ENCODE data around the gene CREB3.

The CREB3 gene, protein sequence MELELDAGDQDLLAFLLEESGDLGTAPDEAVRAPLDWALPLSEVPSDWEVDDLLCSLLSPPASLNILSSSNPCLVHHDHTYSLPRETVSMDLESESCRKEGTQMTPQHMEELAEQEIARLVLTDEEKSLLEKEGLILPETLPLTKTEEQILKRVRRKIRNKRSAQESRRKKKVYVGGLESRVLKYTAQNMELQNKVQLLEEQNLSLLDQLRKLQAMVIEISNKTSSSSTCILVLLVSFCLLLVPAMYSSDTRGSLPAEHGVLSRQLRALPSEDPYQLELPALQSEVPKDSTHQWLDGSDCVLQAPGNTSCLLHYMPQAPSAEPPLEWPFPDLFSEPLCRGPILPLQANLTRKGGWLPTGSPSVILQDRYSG

DNA sequence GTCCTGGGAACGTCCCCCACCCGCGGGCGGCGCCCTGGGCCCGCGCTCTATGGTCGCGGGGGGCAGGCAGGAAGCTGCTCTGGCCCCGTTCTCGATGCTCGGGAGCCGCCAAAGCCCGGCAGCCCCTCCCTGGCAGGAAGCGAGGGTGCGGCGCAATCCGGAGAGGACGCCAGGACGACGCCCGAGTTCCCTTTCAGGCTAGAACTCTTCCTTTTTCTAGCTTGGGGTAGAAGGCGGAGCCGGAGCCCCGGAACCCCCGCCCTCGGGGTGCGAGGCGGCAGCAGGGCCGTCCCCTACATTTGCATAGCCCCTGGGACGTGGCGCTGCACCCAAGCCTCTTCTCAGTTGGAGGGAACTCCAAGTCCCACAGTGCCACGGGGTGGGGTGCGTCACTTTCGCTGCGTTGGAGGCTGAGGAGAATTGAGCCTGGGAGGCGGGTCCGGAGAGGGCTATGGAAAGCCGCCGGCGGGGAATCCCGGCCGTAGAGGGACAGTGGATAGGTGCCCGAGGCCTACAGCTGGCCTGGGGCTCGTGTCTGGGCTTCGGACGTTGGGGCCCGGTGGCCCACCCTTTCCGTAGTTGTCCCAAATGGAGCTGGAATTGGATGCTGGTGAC, at the start of gene CREB3, which contains the start of gene TLN1:
Gene CREB3 (plus strand): TSS at position 482 of the 615 bp plus-strand sequence. CDS start 107 bp downstream, at position 589.
Gene TLN1 (minus strand): TSS at position 11 of the 615 bp plus-strand sequence. CDS start 6,501 bp downstream, outside the sequence.
- peak; percentile 93 for DNase-seq (ENCODE audit: low spot score)

DNA sequence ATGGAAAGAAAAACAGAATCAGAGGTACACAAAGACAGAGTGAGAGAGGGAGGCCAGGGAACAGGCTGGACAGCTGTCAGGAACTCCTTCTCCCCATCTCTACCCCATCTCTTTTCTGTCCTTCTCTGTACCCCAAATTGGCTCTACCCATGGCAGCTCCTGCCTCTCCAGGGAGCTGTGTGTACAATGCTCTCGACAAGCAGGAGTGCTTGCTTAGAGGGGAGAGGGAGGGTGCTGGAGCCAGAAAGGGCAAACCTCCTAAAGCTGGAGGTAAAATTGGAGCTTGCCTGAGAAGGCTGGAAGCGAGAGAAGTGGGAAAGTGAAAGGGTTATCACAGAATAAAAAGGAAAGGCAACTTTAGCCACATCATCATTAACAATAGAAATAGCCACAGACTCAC, 49.1 kb upstream of the CREB3 start:
- no peak for FAIRE-seq
- DNase-seq (ENCODE audit: low spot score) = no peak

More for the DNA sequence above, at the start of gene CREB3, which contains the start of gene TLN1:
- FAIRE-seq = peak; percentile 83

DNA sequence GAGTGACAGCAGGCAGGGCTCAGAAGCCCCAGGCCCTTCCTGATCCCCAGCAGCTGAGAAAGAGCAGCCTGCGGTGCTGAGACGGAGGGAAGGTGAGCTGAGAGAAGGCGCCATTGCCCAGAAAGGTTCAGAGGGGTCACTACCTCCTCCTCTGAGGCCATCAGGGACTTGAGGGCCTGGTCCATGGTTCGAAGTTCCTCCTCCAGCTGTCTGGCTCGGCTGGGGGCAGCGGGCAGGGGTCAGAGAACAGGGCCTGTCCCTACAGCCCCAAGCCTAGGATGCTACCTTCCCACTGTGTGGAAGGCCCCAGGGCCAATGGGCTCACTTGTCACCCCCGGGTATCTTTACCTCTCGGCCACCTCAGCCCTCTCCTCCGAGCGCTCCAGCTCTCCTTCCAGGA, 47.5 kb upstream of the CREB3 start:
- FAIRE-seq (no peak), DNase-seq (ENCODE audit: low spot score) (no peak)

DNA sequence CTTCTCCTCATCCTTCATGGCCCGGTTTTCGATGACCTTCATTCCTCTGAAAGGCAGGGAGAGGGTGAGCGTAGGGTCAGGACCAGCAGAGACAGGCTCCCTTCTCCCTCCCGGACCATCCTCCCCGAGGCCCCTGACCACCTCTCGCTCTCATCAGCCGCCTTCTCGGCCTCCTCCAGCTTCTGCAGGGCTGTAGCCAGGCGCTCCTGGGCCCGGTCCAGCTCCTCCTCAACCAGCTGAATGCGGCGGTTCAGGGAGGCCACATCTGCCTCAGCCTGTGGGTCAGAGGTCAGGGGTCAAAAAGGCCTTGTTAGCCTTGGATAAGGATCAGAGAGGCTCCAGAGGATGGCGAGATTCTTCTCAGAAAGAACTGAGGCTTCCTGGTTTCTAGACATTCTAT, 47.0 kb upstream of the CREB3 start:
- no peak for DNase-seq (ENCODE audit: low spot score)
- FAIRE-seq = no peak

DNA sequence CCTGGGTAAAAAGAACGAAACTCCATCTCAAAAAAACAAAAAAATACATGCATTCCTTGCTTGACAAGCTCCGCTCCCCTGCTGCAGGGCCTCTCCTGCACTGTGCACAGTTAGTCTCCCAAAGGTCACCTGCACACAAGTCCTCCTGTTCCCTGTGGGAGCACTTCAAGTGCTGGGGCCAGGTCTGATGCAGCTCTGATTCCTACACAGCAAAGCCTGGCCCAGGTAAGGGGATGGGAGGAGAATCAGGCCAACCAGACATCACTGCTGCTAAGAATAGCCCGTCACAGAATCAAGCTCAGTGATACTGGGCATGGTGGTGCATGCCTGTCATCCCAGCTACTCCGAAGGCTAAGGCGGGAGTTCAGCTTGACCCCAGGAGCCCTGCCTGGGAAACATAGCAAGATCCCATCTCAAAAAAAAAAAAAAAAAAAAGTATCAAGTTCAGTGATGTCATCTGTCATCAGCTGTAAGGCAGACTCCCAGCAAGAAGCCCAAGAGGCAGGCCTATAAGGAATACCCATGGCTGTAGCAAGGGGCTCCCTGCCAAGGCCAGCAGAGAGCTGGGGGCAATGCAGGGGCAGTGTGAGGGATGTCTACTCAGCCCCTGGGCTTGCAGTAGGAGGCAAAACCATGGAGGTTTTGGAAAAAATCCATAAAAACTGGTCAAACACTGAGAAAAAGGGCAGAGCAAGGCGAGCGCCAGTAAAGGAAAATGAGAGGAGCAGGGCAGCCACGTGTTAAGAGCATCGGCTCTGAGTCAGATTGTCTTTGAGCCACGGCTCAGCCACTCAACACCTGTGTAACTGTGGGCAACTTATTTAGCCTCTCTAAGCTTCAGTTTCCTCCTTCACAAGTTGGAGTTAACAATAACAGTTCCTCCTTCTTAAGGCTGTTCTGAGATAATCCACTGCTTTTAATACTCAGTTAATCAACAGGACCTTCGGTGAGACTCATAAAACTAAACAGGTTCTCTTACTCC, 46.0 kb upstream of the CREB3 start:
- no peak for FAIRE-seq
- DNase-seq (ENCODE audit: low spot score) = no peak

DNA sequence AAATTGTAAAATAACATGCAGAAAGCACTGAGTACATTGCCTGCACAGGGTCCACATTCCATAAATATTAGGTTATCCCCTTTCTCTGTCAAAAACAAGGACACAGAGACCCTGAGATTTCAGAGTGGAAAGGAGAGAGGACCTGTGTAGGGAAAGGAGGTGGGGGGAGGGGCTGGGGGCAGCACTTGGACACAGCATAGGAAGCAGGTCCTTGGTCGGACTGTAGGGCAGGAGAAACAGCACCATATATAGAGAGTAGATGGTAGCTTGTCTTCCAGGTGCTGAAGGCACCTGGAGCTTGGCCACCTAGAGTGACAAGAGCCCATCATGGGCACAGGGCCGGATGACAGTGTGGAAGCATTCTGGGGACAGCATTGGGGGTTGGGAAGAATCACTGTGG, 45.2 kb upstream of the CREB3 start:
- DNase-seq (ENCODE audit: low spot score) (no peak), FAIRE-seq (no peak)

DNA sequence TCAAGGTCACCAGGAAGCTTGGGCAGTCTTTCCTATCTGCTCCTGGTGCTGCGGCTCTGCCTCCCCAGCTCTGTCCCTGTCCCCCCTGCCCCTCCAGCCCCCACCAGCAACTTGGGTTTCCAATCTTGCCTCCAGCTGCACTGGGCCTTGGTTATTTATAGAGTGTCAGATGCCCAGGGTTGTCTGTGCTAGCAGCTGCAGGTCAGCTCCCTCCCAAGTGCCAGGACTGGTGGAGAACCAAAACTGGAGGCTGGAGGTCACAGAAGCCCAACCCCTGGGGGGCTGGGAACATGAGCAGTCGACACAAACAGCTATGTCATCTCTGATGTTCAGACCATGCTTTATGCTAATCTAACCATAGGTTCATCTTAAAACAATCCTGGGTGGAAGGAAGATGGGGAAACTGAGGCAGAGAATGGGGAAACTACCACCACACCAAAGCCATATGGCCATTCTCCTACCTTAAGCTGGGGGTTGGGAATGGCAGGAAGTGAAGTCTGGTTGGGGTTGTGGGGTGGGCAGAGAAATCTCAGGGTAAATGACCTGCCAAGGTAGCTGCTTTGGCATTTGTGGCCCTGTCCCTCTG, 44.4 kb upstream of the CREB3 start:
- no peak for FAIRE-seq

DNA sequence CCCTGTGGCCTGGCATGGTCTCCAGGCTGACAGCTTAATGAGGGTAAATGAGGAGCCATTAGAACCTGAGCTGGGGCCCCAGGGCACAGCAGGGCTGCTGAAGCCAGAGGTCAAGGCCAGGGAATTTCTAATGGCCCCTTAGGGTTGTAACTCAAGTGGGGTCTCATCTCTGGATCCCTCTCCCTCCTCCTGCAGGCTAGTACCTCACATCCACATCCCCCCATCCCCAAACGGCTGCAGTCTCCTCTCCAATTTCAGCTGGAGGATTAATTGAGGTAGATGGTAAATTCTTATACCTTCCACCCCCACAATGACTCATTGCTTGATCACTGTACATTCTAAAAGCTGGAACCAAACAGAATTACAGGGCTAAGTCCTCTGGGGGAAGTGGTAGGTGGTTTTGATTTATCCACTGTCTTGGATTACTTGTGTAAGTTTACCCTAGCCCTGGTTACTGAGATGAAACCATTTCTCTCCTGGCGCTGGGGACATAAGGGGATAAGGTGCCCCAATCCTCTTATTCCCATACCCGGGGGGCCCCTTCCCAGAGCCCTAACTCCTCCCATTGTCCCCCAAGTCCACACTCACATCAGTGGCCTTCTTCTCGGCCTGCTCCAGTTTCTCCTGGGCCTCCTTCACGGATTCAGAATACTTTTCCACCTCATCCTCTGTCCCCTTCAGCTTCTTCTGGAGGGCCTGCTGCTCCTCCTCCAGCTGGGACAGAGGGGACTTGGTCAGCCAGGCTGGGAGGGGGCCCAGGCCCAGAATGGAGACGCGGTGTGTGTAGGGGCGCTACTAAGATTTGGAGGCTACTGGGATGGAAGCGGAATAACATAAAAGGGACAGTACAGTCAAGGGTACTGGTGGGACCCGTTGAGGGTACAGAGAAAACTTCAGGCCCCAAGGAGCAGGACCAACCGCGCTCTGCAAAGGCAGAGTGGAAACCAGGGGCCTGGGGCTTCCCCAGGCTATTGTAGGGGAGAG, 43.6 kb upstream of the CREB3 start:
- DNase-seq (ENCODE audit: low spot score) = peak; percentile 78

More for the DNA sequence above, 44.4 kb upstream of the CREB3 start:
- DNase-seq (ENCODE audit: low spot score) = no peak

DNA sequence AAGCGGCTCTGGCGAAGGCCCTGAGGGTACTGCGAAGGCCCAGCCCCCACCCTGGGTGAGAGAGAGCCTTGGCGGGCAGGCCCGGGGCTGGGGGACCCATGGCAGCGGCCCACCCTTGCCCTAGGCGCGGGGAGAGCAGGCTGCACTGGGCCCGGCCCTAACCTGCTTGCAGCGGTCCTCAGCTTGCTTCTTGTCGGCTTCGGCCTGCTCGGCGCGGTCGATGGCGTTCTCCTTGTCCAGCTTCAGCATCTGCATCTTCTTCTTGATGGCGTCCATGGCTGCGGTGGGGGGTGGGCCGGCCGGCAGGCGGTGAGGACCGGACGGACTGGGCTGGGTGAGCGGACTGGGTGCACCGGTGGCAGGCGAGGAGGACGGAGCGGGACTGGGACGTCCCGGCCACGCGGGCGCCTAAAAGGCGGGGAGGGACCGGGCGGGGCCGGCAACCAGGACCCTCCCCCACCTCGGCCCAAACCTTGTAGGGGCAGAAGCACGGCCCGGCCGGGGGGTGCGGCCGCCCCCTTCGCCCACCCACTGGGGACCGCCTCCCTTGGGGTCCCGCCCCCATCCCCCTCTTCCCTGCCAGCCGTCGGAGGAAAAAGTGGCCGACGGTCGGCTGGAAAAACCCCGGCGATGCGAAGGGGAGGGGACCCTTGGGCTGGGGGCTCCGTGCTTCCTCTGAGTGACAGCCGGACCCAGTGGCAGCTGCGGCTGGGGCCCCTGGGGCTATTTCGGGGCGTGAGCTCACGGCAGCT, 42.7 kb upstream of the CREB3 start, which contains the start of gene TPM2:
Gene TPM2 (minus strand): TSS at position 384 of the 752 bp plus-strand sequence. CDS start 108 bp downstream, at position 276.
- no peak for DNase-seq (ENCODE audit: low spot score)
- no peak for FAIRE-seq

More for the DNA sequence above, 43.6 kb upstream of the CREB3 start:
- peak; percentile 86 for FAIRE-seq

DNA sequence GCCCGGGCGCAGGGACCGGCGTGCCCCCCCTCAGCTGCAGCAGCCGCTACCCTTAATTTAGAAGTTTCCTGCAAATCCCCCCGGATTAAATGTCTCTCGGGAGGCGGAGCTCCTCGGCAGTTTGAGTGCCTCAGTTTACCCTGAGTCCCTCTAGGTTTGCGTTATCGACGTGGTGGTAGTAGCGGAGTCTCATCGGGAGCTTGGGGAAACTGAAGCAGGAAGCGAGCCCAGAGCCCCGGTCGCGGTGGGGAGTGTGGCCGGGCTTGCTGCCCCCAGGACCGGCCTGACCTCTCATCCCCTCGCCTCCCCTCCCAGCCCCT, 42.2 kb upstream of the CREB3 start:
- FAIRE-seq (no peak), DNase-seq (ENCODE audit: low spot score) (no peak)

DNA sequence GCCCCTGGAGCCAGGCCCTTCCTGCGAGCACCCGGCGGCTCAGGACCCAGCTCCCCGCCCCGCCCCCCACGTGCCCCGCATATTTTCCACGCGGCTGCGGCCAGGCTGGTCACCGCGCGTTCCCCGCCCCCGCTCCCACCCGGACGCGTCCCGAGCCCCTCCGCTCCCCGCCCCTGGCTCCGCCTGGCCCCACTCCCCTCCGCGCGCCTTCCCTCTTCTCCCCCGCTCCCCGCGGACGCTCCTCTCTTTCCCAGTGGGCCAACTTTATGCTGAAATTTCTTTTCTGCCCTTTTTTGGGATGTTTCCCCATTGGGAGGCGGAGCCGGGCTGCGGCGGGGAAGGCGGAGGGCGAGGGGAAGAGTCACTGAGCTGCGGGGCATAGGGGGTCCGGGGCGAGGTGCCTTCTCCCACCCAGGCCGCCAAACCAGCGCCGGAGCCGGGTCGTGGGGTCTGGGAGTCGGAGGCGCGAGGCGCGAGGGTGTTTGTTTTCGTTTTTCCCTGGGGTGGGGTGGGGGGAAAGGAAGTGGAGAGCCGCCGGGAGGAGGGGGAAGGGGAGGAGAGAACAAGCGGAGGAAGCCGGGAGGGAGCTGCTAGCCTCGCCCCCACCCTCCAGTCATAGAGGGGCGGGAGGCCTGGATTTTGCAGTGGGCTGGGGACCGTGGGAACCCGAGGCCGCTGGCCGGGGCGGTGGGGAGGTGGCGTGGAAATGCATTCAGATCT, 41.7 kb upstream of the CREB3 start:
- FAIRE-seq (no peak), DNase-seq (ENCODE audit: low spot score) (no peak)

DNA sequence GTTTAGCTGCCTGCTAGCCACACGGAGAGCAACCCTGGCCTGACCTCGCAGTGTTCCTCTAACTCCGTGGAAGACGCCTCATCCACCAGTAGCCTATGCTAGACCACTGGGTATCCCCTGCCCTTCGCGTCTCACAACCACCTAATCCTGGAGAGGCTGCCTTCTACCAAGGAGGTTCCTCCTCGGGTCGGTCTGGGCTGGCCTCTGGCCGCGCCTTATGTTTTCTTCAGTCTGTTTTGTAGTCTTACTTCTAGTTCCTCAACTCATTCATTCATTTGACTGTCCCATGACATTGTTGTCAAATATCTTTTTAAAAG, 41.2 kb upstream of the CREB3 start:
- FAIRE-seq = no peak

DNA sequence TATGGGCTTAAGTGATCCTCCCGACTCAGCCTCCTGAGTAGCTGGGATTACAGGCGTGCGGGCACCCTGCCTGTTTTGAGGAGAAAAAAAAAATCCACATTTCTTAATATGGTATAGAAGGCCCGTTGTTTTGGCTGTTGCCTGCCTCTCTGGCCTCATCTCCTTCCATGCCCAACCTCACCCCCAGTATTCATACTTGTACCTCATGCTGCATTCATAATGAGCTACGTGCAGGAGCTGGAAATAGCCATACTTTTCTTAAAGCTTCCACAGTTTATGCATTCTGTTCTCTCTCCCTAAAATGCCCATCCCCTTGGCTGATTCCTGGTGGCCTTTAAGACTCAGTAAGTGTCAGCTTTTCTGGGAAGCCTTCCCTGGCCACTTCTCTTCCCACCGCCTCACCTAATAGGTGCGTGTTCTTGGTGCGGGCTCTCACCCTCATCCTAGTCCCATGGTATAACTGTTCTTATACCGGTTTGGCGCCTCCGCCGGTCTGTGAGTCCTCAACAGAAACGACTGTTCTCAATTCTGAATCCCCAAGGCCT, 40.6 kb upstream of the CREB3 start:
- FAIRE-seq (no peak), DNase-seq (ENCODE audit: low spot score) (no peak)

More for the DNA sequence above, 41.2 kb upstream of the CREB3 start:
- DNase-seq (ENCODE audit: low spot score) = no peak

DNA sequence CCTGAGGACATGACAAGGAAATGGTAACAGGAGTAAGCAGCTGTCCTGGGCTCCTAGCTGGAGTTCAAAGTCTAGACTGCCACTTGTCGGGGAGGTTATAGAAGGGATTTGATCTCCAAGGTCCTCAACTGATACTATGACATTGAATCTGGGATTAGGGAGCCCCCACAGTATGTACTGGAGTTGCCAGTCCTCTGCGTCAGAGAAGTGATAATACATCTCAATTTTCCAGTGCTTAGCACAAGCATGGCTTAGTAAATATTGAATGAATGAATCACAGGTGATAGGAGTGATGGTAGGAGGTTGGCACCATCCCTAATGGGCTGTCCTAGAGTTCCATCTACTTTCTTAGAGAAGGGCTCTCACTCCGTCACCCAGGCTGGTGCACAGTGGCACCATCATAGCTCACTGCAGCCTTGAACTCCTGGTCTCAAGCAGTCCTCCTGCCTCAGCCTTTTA, 36.5 kb upstream of the CREB3 start:
- FAIRE-seq (no peak), DNase-seq (ENCODE audit: low spot score) (no peak)

DNA sequence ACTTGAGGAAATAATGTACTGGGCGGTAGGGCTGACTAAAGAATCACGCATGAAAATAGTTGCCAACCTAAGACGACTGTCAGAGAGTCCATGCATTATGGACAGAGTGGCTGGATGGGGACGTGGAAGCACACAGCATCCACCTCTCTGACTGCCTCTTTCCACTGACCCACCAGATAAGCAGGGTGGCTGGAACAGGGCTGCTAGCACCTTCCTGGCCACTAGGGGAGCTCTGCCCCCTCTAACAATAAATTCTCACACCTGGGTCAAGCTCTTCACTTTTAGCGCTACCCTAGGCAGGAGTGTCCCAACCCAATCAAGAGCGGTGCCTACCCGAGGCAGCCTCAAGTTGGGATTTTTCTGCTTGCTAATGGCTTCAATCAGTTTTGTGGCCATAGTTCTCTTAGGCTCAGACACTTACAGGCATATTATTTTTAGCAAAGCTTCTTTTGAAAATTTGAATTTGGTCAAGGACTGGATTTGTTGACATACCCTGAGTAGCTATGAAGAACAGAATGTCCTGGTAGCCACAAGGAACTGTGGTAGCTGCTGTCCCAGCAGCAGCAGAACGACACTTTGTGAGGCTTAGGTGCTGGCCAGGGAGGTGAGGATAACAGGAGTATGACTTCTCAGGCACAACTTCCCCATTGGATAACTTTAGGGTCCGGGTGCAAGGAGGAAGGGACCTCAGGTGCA, 35.8 kb upstream of the CREB3 start:
- DNase-seq (ENCODE audit: low spot score) = peak; percentile 29
- no peak for FAIRE-seq

DNA sequence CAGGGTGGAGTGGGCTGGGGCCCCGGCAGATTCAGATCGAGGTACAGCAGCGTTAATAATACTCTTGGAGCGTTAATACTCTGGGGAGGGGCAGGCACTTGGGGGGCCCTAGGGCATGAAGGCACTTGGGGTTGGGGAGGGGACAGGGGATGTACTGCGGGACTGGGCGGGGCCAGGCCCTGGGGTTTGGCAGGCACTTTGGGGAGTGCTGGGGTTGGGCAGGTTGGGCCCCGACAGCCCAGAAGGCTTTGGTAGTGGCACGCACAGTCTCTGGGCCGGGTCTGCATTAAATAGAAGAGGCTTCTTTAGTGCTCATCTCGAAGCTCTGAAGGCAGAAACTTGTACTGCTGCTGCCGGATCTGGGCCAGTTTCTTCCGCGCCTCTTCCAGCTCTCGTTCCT, 35.0 kb upstream of the CREB3 start:
- no peak for DNase-seq (ENCODE audit: low spot score)
- no peak for FAIRE-seq

DNA sequence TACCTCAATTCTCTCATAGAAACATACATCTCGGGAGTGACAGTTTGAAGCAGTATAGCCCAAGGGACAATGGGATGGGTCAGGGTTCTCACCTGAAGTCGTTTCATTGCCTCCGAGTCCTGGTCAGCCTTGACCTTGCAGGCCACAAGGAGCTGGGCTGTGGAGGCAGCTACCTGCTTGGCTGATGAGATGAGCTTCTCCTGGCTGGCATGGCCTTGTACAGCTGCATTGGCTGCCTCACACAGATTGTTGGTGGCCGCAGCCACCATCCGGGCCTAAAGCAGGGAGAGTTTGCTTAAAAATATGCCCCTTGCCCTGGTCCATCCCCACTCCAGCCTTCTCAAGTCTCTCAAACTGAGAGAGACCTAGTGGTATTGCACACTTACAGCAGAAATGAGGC, 34.2 kb upstream of the CREB3 start:
- DNase-seq (ENCODE audit: low spot score) (no peak), FAIRE-seq (no peak)

DNA sequence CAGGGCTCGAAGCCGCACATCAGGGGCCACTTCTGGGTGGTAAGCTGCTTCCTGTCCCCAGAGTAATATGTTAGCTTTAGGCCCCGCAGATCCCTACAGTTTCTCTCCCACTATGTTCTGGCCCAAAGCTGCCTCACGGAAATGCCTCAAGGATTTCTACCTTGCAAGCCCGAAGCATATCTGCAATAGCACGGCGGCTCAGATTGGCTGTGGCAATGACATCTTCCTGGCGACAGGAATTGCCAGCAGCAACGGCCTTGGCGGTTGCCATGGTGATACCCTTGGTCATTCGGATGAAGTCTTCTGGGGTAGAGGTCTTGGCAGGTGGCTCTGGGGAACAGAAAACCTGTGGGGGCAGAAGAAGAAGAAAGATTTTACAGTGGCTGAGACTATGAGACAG, 32.4 kb upstream of the CREB3 start:
- no peak for FAIRE-seq
- no peak for DNase-seq (ENCODE audit: low spot score)

All from RCC 7860 (cell line).